GM10266 (cell line): ENCODE results near the gene HLA-B.

ENCODE experiments used
- DNase-seq: peaks from one replicate; pipeline ENCODE4 v3.0.0; 2012; ENCODE audit errors: extremely low spot score
- CTCF ChIP-seq: IDR thresholded peaks from 2 replicates; pipeline ENCODE4 v1.5.1; 2012; ENCODE audit warnings: mild to moderate bottlenecking, low read depth; ENCODE audit not compliant: control insufficient read depth, insufficient read depth; ENCODE audit errors: missing control alignments

Gene HLA-B

GRCh38 chr6:31336896-31337496 lies 20.0 kb downstream of the HLA-B start:
- DNase-seq = no peak
- TF ChIP-seq CTCF = no peak

- TF ChIP-seq CTCF = no peak
Measured at GRCh38 chr6:31332637-31333602, 24.1 kb downstream of the HLA-B start.

GRCh38 chr6:31328355-31328960 lies 28.5 kb downstream of the HLA-B start:
- no peak for TF ChIP-seq CTCF
- DNase-seq = no peak

More at GRCh38 chr6:31332637-31333602, 24.1 kb downstream of the HLA-B start:
- DNase-seq = peak; percentile 36

- no peak for TF ChIP-seq CTCF
- no peak for DNase-seq
Measured at GRCh38 chr6:31321820-31322219, 35.2 kb downstream of the HLA-B start.

- TF ChIP-seq CTCF = no peak
- DNase-seq = no peak
Measured at GRCh38 chr6:31321005-31321707, 35.8 kb downstream of the HLA-B start.

- TF ChIP-seq CTCF = no peak
- no peak for DNase-seq
Measured at GRCh38 chr6:31317036-31317435, 39.9 kb downstream of the HLA-B start.
